WERI-Rb-1 (cell line): Measurements from ENCODE around the gene GUCA2B.

Source experiments
- DNase-seq: peaks from one replicate; pipeline ENCODE4 v3.0.0-alpha.2; 2020
- H3K27ac ChIP-seq: fragments of 250-450 bp; sonication (Bioruptor Pico); 2 replicates; pipeline ENCODE4 v1.5.1; 2020; ENCODE audit warnings: mild to moderate bottlenecking, moderate library complexity
- H3K27me3 ChIP-seq: fragments of 250-450 bp; sonication (Bioruptor Pico); 2 replicates; pipeline ENCODE4 v1.5.1; 2021; ENCODE audit warnings: mild to moderate bottlenecking, low read depth, moderate library complexity; ENCODE audit not compliant: insufficient read depth, severe bottlenecking
- H3K36me3 ChIP-seq: fragments of 250-450 bp; sonication (Bioruptor Pico); 2 replicates; pipeline ENCODE4 v1.5.1; 2020; ENCODE audit warnings: mild to moderate bottlenecking, moderate library complexity
- H3K4me3 ChIP-seq: 2 replicates; pipeline ENCODE4 v1.5.1; 2011; ENCODE audit warnings: low read depth, mild to moderate bottlenecking, control low read depth, low read length
- H3K9me3 ChIP-seq: fragments of 250-450 bp; sonication (Bioruptor Pico); 2 replicates; pipeline ENCODE4 v1.5.1; 2021; ENCODE audit warnings: mild to moderate bottlenecking, moderate library complexity; ENCODE audit not compliant: severe bottlenecking
- TF ChIP-seq, protein P1 (sequence below): IDR thresholded peaks from 2 replicates; pipeline ENCODE4 v1.5.1; 2011; ENCODE audit warnings: low read depth, mild to moderate bottlenecking, control low read depth, inconsistent platforms, low read length

Gene GUCA2B

DNA sequence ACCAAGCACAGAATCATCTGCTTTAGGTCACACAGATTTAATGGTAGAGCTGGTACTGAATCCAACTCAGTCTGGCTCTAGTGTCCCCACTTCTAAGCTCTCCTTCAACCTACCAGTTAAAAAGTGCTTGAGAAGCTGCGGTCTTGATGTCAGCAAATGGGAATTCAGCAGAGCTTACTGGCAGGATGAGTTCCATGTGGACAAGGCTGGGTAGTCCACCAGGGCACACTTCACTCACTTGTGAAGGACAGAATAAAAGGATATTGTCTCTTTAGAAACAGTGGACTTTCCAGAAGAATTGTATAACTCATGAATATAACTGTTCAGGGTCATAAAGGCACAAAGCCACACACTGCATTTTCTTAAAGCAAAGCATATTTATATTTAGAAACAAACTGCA lies 35.1 kb upstream of the GUCA2B start:
- no peaks in the 10 kb centered on the region for H3K27me3 ChIP-seq
- no peaks in the 10 kb centered on the region for H3K36me3 ChIP-seq
- no peak overlapping the region for H3K4me3 ChIP-seq
- DNase-seq: no peak
- TF ChIP-seq, protein P1, sequence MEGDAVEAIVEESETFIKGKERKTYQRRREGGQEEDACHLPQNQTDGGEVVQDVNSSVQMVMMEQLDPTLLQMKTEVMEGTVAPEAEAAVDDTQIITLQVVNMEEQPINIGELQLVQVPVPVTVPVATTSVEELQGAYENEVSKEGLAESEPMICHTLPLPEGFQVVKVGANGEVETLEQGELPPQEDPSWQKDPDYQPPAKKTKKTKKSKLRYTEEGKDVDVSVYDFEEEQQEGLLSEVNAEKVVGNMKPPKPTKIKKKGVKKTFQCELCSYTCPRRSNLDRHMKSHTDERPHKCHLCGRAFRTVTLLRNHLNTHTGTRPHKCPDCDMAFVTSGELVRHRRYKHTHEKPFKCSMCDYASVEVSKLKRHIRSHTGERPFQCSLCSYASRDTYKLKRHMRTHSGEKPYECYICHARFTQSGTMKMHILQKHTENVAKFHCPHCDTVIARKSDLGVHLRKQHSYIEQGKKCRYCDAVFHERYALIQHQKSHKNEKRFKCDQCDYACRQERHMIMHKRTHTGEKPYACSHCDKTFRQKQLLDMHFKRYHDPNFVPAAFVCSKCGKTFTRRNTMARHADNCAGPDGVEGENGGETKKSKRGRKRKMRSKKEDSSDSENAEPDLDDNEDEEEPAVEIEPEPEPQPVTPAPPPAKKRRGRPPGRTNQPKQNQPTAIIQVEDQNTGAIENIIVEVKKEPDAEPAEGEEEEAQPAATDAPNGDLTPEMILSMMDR: no peak
- H3K27ac ChIP-seq: no peak overlapping the region
- H3K9me3 ChIP-seq: no peaks in the 10 kb centered on the region

DNA sequence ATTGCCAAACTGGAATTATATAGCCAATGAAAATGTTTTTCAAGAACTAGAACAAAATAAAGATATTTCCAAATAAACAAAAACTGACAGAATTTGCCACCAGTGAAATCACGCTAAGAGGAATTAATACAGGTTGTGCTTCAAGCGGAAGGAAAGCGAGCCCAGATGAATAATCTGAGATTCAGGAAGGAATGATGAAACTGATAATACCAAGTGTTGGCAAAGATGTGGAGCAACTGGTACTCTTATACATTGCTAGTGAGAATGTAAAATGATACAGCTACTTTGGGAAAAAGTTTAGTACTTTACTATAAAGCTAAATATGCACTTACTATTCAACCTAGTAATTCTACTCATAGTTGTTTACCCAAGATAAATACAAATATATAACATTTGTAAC lies 30.8 kb upstream of the GUCA2B start:
- H3K4me3 ChIP-seq: no peak overlapping the region
- H3K27me3 ChIP-seq: no peaks in the 10 kb centered on the region
- no peaks in the 10 kb centered on the region for H3K9me3 ChIP-seq
- no peak for DNase-seq
- H3K27ac ChIP-seq: no peak overlapping the region
- H3K36me3 ChIP-seq: no peaks in the 10 kb centered on the region
- TF ChIP-seq, protein P1: no peak

DNA sequence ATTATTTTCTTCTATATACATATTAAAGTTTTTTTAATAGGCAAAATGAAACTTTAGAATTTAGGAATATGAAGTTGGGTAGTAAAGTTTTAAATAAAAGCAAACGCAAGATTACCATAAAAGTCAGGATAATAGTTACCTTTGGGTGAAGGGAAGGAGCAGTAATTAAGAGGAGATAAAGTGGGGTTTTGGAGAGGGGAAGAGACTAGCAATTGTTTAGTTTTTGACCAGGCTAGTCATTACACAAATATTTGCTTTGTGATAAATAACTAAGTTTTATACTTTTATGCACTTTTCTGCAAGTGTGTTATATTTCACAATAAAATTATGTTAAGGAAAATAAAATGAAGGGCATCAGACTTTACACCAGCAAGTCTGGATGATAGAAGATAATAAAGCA lies 27.7 kb upstream of the GUCA2B start:
- Histone ChIP-seq H3K36me3 (no peaks in the 10 kb centered on the region), H3K27me3 (no peaks in the 10 kb centered on the region), H3K4me3 (no peak overlapping the region), H3K27ac (no peak overlapping the region), H3K9me3 (no peaks in the 10 kb centered on the region)
- TF ChIP-seq, protein P1: no peak
- DNase-seq: no peak

DNA sequence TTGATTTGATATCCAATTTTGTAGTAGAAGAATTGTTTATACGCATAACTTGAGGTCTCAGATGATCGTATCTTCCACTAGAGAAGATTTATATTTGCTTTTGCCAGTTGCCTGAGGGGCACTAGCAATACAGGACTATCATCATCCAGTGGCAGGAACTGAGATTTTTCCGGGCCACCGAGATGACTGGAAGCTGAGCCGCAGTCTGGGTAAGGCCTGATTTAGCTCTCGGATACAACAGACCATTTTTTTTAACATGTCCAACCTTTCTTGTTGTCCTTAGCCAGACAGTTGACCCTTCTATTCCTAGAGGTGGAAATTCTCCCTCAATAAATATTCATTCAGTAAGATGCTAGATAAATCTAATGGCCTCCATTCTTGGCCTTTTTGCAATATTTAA lies 25.4 kb upstream of the GUCA2B start:
- Histone ChIP-seq H3K4me3 (no peak overlapping the region), H3K27ac (no peak overlapping the region), H3K27me3 (no peaks in the 10 kb centered on the region), H3K36me3 (no peaks in the 10 kb centered on the region), H3K9me3 (no peaks in the 10 kb centered on the region)
- TF ChIP-seq, protein P1: no peak
- DNase-seq: no peak

DNA sequence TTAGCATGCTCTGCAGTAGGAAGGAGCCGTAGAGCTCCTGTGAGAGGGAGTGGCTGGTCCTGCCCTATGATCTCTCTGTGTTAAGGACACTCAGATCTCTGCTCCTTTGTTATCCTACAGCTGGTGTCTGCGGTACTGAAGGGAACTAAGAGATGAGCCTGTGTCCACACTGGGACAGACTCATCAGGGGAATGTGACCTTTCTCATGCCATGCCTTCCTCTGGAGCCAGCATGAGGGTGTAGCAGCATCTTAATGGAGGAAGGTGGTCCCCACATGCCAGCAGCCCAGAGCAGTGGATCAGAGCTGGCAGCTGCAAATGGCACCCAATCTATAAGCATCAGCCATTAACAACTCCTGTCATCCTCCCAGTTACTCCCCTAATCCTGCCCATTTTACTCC lies 24.7 kb upstream of the GUCA2B start:
- Histone ChIP-seq H3K36me3 (no peaks in the 10 kb centered on the region), H3K27ac (no peak overlapping the region), H3K4me3 (no peak overlapping the region), H3K27me3 (no peaks in the 10 kb centered on the region), H3K9me3 (no peaks in the 10 kb centered on the region)
- DNase-seq: no peak
- TF ChIP-seq, protein P1: no peak

DNA sequence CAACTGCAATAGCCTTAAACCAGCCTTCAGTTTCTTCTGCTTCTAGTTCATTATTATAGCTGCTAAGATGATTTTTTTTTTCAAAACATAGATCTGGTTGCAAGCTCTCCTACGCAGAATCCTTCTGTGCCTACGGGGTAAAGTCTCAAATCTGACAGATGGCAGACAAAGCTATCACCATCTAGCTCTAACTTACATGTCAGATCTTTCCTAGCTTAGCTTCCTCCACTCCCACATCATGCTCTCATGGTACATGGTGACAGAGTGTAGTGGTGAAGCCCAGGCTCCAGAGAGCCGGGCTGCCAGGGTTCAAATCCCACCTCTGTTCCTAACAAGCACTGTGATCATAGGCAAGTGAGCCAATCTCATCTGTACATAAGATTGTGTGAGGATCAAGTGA lies 24.2 kb upstream of the GUCA2B start:
- Histone ChIP-seq H3K9me3 (no peaks in the 10 kb centered on the region), H3K4me3 (no peak overlapping the region), H3K27ac (no peak overlapping the region), H3K27me3 (no peaks in the 10 kb centered on the region), H3K36me3 (no peaks in the 10 kb centered on the region)
- no peak for DNase-seq
- TF ChIP-seq, protein P1: no peak
